ENCODE results near the gene TTYH1. TPM values are rescaled to one million over a fixed set of nuclear protein-coding genes. Genes with fewer than 3 reads are reported as not detected.

The TTYH1 gene
- total RNA-seq, 3 donors from 2014 or later = 0.48 to 4.6 (median 4.0) TPM

DNA sequence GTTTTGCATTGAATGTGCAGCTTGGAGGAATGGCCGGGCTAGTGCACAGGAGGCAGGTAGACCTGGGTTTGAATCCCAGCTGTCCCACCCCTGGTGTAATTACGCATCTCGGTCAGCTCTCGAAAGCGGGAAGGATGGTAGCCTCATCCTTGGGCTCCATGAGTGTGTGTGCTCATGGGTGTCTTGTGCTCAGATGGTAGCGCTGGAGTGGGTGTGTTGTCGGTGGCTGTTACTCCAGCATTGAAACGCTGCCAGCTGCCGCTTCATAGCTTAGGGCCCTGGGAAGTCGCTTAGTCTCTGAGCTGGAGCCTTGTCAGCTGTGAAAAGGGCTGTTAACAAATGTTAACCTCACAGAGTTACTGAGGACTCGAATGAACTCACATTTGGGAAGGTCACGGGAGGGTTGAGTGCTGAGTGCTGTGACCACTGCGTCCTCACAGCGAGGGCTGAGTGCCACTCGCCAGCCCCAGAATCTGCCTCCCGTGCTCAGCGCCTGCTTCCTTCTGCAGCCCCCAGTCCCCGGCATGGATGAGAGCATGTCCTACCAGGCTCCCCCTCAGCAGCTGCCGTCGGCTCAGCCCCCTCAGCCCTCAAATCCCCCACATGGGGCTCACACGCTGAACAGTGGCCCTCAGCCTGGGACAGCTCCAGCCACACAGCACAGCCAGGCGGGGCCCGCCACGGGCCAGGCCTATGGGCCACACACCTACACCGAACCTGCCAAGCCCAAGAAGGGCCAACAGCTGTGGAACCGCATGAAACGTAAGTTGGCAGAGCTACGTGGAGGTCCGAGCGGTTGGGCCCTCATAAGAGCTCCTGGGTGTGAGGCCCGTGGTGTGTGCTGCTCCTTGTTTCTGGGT lies 38.9 kb downstream of the TTYH1 start:
- Histone ChIP-seq H3K4me3 (no peak overlapping the region), H3K4me1 (peaks cover 4 to 12% of the 10 kb centered on the region in 2 donors), H3K36me3 (peaks cover 41% of the 10 kb centered on the region), H3K27me3 (no peaks in the 10 kb centered on the region), H3K27ac (no peak overlapping the region), H3K9me3 (no peaks in the 10 kb centered on the region)
- no peak for DNase-seq (ENCODE audit: low spot score in 2 of 2)
- TF ChIP-seq POLR2AphosphoS5 (IDR thresholded peaks at IDR 0.05) (no peak), POLR2A (IDR thresholded peaks at IDR 0.05) (no peak), CTCF (IDR thresholded peaks at IDR 0.05) (no peak)
- intact Hi-C loops (cut with DNase I; ENCODE audit: low total_unique reads) = no loop called here

- TF ChIP-seq CTCF (IDR thresholded peaks at IDR 0.05) = no peak
- no peak for TF ChIP-seq POLR2A (IDR thresholded peaks at IDR 0.05)
- TF ChIP-seq POLR2AphosphoS5 (IDR thresholded peaks at IDR 0.05) = no peak
- intact Hi-C loops (cut with DNase I; ENCODE audit: low total_unique reads) = no loop called here
- Histone ChIP-seq H3K9me3 (no peaks in the 10 kb centered on the region), H3K4me3 (no peak overlapping the region), H3K27ac (no peak overlapping the region), H3K27me3 (no peaks in the 10 kb centered on the region), H3K4me1 (peaks cover 4 to 12% of the 10 kb centered on the region in 2 donors), H3K36me3 (peaks cover 46% of the 10 kb centered on the region)
- DNase-seq (ENCODE audit: low spot score in 2 of 2) = no peak
These were observed 39.8 kb downstream of the TTYH1 start for GRCh38 chr19:54454781-54455675.

- no peak for TF ChIP-seq POLR2A (IDR thresholded peaks at IDR 0.05)
- no peak for TF ChIP-seq POLR2AphosphoS5 (IDR thresholded peaks at IDR 0.05)
- TF ChIP-seq CTCF (IDR thresholded peaks at IDR 0.05) = no peak
- no peaks in the 10 kb centered on the region for H3K9me3 ChIP-seq
- intact Hi-C loops (cut with DNase I; ENCODE audit: low total_unique reads) = no loop called here
- H3K27me3 ChIP-seq = no peaks in the 10 kb centered on the region
- no peak overlapping the region for H3K27ac ChIP-seq
- peaks cover 0 to 4% of the 10 kb centered on the region in 2 donors for H3K4me1 ChIP-seq
- peaks cover 54% of the 10 kb centered on the region for H3K36me3 ChIP-seq
- H3K4me3 ChIP-seq = no peak overlapping the region
- DNase-seq (ENCODE audit: low spot score in 2 of 2) = no peak
These were observed 40.6 kb downstream of the TTYH1 start for GRCh38 chr19:54455786-54456422.

DNA sequence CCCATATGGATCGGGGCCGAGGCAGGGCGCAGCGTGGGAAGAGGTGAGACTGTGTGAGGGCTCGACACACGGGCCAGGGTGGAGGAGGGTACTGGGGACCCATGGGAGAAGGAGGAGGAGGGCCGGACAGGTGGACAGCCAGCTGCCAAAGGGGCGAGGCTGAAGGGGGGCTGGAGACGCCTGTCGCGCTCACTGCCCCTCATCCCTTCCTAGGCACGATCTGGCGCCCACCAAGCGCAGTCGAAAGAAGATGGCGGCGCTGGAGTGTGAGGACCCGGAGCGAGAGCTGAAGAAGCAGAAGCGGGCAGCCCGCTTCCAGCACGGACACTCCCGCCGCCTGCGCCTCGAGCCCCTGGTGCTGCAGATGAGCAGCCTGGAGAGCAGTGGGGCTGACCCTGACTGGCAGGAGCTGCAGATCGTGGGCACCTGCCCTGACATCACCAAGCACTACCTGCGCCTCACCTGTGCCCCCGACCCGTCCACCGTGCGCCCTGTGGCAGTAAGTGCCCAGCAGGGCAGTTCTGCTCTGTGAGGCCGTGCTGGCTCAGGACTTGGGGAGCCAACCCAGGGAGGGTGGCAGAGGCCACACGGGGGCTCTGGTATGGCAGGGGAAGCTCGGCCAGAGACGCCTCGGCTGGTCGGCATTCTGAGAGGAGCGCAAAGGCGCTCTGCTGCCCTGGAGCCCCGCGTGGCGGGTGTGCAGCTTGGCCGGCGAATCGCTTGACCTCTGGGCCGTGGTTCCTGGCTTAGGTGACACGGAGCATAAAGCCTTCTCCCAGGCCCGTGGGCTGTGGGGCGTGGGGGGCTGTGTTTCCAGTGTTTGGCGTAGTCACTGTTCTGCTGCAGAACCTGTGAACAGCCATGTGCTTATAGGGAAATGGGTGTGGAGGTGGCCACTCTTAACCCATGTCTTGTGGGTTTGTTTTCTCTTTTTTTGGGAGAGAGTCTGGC lies 41.4 kb downstream of the TTYH1 start:
- H3K4me1 ChIP-seq = no peaks in the 10 kb centered on the region
- H3K36me3 ChIP-seq = peaks cover 59% of the 10 kb centered on the region
- no peak overlapping the region for H3K4me3 ChIP-seq
- H3K27ac ChIP-seq = no peak overlapping the region
- intact Hi-C loops (cut with DNase I; ENCODE audit: low total_unique reads) = no loop called here
- no peaks in the 10 kb centered on the region for H3K27me3 ChIP-seq
- TF ChIP-seq POLR2A (IDR thresholded peaks at IDR 0.05) (no peak), CTCF (IDR thresholded peaks at IDR 0.05) (no peak), POLR2AphosphoS5 (IDR thresholded peaks at IDR 0.05) (no peak)
- no peak for DNase-seq (ENCODE audit: low spot score in 2 of 2)
- no peaks in the 10 kb centered on the region for H3K9me3 ChIP-seq

All from breast epithelium (tissue), 4 donors.